ENCODE results near the gene MTRR. TPM values are rescaled to one million over a fixed set of nuclear protein-coding genes. Genes with fewer than 3 reads are reported as not detected.

Gene MTRR
- total RNA-seq, 1 donor from 2014 or later = 28.4 TPM

- Mint-ChIP-seq H3K27me3 (ENCODE audit: unreplicated experiment) (no peaks in the 10 kb centered on the region), H3K4me1 (ENCODE audit: unreplicated experiment) (no peaks in the 10 kb centered on the region), H3K27ac (ENCODE audit: unreplicated experiment) (no peak overlapping the region), H3K4me3 (ENCODE audit: unreplicated experiment) (no peak overlapping the region), H3K9me3 (ENCODE audit: unreplicated experiment) (no peaks in the 10 kb centered on the region), H3K36me3 (ENCODE audit: low read depth, unreplicated experiment) (no peaks in the 10 kb centered on the region)
- no peak for TF ChIP-seq CTCF (IDR thresholded peaks at IDR 0.05; ENCODE audit: unreplicated experiment)
- no peak for DNase-seq (ENCODE audit: low spot score)
Observed at GRCh38 chr5:7941692-7942091, 72.7 kb downstream of the MTRR start.

- Mint-ChIP-seq H3K4me1 (ENCODE audit: unreplicated experiment) (no peaks in the 10 kb centered on the region), H3K36me3 (ENCODE audit: low read depth, unreplicated experiment) (no peaks in the 10 kb centered on the region), H3K27me3 (ENCODE audit: unreplicated experiment) (no peaks in the 10 kb centered on the region), H3K4me3 (ENCODE audit: unreplicated experiment) (no peak overlapping the region), H3K27ac (ENCODE audit: unreplicated experiment) (no peak overlapping the region), H3K9me3 (ENCODE audit: unreplicated experiment) (no peaks in the 10 kb centered on the region)
- no peak for DNase-seq (ENCODE audit: low spot score)
- TF ChIP-seq CTCF (IDR thresholded peaks at IDR 0.05; ENCODE audit: unreplicated experiment) = no peak
Observed at GRCh38 chr5:7947301-7947700, 78.4 kb downstream of the MTRR start.

Other genes with a start within 250 kb of the MTRR start
- gene CFAP90, start 18.0 kb upstream of the MTRR start, total RNA-seq (ENCODE audit: unreplicated experiment) = not detected
- gene FASTKD3, start 117 bp upstream of the MTRR start, total RNA-seq (ENCODE audit: unreplicated experiment) = 9.1 TPM